Activated CD4-positive, CD25-positive, alpha-beta regulatory T cell (primary cell): ENCODE data around the gene MITF.

ENCODE experiments used
- DNase-seq, 4 experiments: peaks; one replicate each; lab custom pipeline; 2025; lab: John Stamatoyannopoulos, UW

The MITF gene

GRCh38 chr3:69761896-69762767, 22.9 kb downstream of the MITF start:
- no peak for DNase-seq

GRCh38 chr3:69762768-69763229, 23.5 kb downstream of the MITF start:
- DNase-seq: no peak

GRCh38 chr3:69763458-69763857, 24.2 kb downstream of the MITF start:
- no peak for DNase-seq

- DNase-seq: no peak
Observed at GRCh38 chr3:69764121-69764741, 25.0 kb downstream of the MITF start.

GRCh38 chr3:69764861-69765260, 25.6 kb downstream of the MITF start:
- DNase-seq: no peak

- no peak for DNase-seq
Observed at GRCh38 chr3:69766638-69767037, 27.4 kb downstream of the MITF start.

- no peak for DNase-seq
Observed at GRCh38 chr3:69767571-69767970, 28.3 kb downstream of the MITF start.

- DNase-seq: no peak
Observed at GRCh38 chr3:69768438-69768837, 29.2 kb downstream of the MITF start.

- DNase-seq: no peak
Observed at GRCh38 chr3:69770219-69770618, 31.0 kb downstream of the MITF start.

- no peak for DNase-seq
Observed at GRCh38 chr3:69770976-69771634, 31.8 kb downstream of the MITF start.

GRCh38 chr3:69772152-69772867, 33.0 kb downstream of the MITF start:
- DNase-seq: no peak

GRCh38 chr3:69774029-69774428, 34.8 kb downstream of the MITF start:
- DNase-seq: no peak

- DNase-seq: no peak
Observed at GRCh38 chr3:69775751-69776150, 36.5 kb downstream of the MITF start.

GRCh38 chr3:69776289-69776688, 37.0 kb downstream of the MITF start:
- no peak for DNase-seq

GRCh38 chr3:69776920-69777581, 37.8 kb downstream of the MITF start:
- DNase-seq: no peak

- no peak for DNase-seq
Observed at GRCh38 chr3:69777582-69777967, 38.3 kb downstream of the MITF start.

- DNase-seq: no peak
Observed at GRCh38 chr3:69781593-69781992, 42.3 kb downstream of the MITF start.

GRCh38 chr3:69784954-69785514, 45.8 kb downstream of the MITF start:
- no peak for DNase-seq

GRCh38 chr3:69785769-69786320, 46.6 kb downstream of the MITF start:
- DNase-seq: no peak

- no peak for DNase-seq
Observed at GRCh38 chr3:69786854-69787253, 47.6 kb downstream of the MITF start.
